Uterus (tissue), 2 donors: ENCODE data around the gene ZBTB20.

ENCODE experiments used
- POLR2A ChIP-seq, 2 donors: fragments of 450-650 bp; IDR thresholded peaks; one replicate each; pipeline ENCODE4 v1.6.1; 2016; ENCODE audit warnings: antibody characterized with exemption in 2 of 2, mild to moderate bottlenecking in 1 of 2, moderate library complexity in 1 of 2
- TF ChIP-seq, protein P1 (sequence below), 4 experiments: fragments of 200-600 bp in 2 of 4; fragments of 450-650 bp in 2 of 4; sonication (generic) in 2 of 4; IDR thresholded peaks; one replicate each; pipeline ENCODE4 v1.5.1; 2016 to 2019; ENCODE audit warnings: antibody characterized with exemption in 4 of 4, mild to moderate bottlenecking in 2 of 4, moderate library complexity in 1 of 4

GRCh38 chr3:115099134-115099985 is 47.7 kb downstream of the ZBTB20 start:
- TF ChIP-seq, protein P1, sequence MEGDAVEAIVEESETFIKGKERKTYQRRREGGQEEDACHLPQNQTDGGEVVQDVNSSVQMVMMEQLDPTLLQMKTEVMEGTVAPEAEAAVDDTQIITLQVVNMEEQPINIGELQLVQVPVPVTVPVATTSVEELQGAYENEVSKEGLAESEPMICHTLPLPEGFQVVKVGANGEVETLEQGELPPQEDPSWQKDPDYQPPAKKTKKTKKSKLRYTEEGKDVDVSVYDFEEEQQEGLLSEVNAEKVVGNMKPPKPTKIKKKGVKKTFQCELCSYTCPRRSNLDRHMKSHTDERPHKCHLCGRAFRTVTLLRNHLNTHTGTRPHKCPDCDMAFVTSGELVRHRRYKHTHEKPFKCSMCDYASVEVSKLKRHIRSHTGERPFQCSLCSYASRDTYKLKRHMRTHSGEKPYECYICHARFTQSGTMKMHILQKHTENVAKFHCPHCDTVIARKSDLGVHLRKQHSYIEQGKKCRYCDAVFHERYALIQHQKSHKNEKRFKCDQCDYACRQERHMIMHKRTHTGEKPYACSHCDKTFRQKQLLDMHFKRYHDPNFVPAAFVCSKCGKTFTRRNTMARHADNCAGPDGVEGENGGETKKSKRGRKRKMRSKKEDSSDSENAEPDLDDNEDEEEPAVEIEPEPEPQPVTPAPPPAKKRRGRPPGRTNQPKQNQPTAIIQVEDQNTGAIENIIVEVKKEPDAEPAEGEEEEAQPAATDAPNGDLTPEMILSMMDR (IDR thresholded peaks at IDR 0.05), result no peak
- TF ChIP-seq POLR2A (IDR thresholded peaks at IDR 0.05), result no peak
